CD14-positive monocyte (primary cell): Measurements from ENCODE around the gene ZNF594. TPM values are rescaled to one million over a fixed set of nuclear protein-coding genes. Genes with fewer than 3 reads are reported as not detected.
"Not testable (repeated sequence)": the region's sequence is repeated elsewhere in the genome, so short reads cannot be mapped to it uniquely, and the experiment has no call there.

Experiments used
- DNase-seq, 3 donors: peaks; one replicate each; pipeline ENCODE4 v3.0.0-alpha.2; 2011 to 2022
- H2AFZ ChIP-seq: 2 replicates; pipeline ENCODE4 v1.6.0; 2012; ENCODE audit warnings: mild to moderate bottlenecking, low read depth, low read length, inconsistent platforms; ENCODE audit not compliant: insufficient read depth, poor library complexity, severe bottlenecking
- H3K27ac ChIP-seq, 2 donors: 1 replicate in 1 of 2; 2 replicates in 1 of 2; pipeline ENCODE4 v1.5.1; 2012 to 2013; ENCODE audit warnings: low read length in 2 of 2, control low read depth in 1 of 2, inconsistent platforms in 1 of 2, low read depth in 1 of 2, mild to moderate bottlenecking in 1 of 2
- H3K27me3 ChIP-seq, 2 donors: one replicate each; pipeline versions ENCODE4 v1.6.0 to v1.6.1; 2011 to 2013; ENCODE audit warnings: low read length in 2 of 2; ENCODE audit not compliant: control insufficient read depth in 2 of 2, insufficient read depth in 2 of 2
- H3K36me3 ChIP-seq, 2 donors: replicated peaks in 1 of 2; 1 replicate in 1 of 2; 2 replicates in 1 of 2; pipeline versions ENCODE4 v1.5.1 to v1.6.1; 2012 to 2013; ENCODE audit warnings: low read length in 2 of 2, control low read depth in 1 of 2, inconsistent platforms in 1 of 2, mild to moderate bottlenecking in 1 of 2; ENCODE audit not compliant: insufficient read depth in 2 of 2, control insufficient read depth in 1 of 2
- H3K4me1 ChIP-seq, 2 donors: 1 replicate in 1 of 2; 2 replicates in 1 of 2; pipeline versions ENCODE4 v1.5.1 to v1.6.1; 2012 to 2013; ENCODE audit warnings: low read length in 2 of 2, control low read depth in 1 of 2, inconsistent platforms in 1 of 2, mild to moderate bottlenecking in 1 of 2, moderate library complexity in 1 of 2; ENCODE audit not compliant: insufficient read depth in 2 of 2, control insufficient read depth in 1 of 2
- H3K4me2 ChIP-seq: replicated peaks from 2 replicates; pipeline ENCODE3; 2012; ENCODE audit warnings: low read length, moderate library complexity, mild to moderate bottlenecking; ENCODE audit not compliant: poor library complexity, severe bottlenecking; ENCODE audit errors: extremely low read depth
- H3K4me3 ChIP-seq, 3 experiments: fragments of 200-600 bp in 1 of 3; sonication (generic) in 1 of 3; replicated peaks in 1 of 3; 1 replicate in 2 of 3; 2 replicates in 1 of 3; pipeline ENCODE4 v1.5.1; 2011 to 2013; ENCODE audit warnings: low read length in 3 of 3, mild to moderate bottlenecking in 3 of 3, control low read depth in 2 of 3, low read depth in 2 of 3, inconsistent platforms in 1 of 3, moderate library complexity in 1 of 3
- H3K79me2 ChIP-seq: 2 replicates; pipeline ENCODE4 v1.6.0; 2012; ENCODE audit warnings: mild to moderate bottlenecking, control low read depth, inconsistent platforms, low read length, moderate library complexity; ENCODE audit not compliant: insufficient read depth
- H3K9ac ChIP-seq: 2 replicates; pipeline ENCODE4 v1.6.0; 2017; ENCODE audit warnings: low read length, mild to moderate bottlenecking; ENCODE audit not compliant: insufficient read depth, poor library complexity, severe bottlenecking
- H3K9me3 ChIP-seq, 2 donors: replicated peaks in 1 of 2; 1 replicate in 1 of 2; 2 replicates in 1 of 2; pipeline versions ENCODE4 v1.5.1 to v1.6.1; 2012 to 2013; ENCODE audit warnings: low read length in 2 of 2, control low read depth in 1 of 2; ENCODE audit not compliant: control insufficient read depth in 1 of 2, insufficient read depth in 1 of 2
- H4K20me1 ChIP-seq: 2 replicates; pipeline ENCODE4 v1.6.0; 2012; ENCODE audit warnings: mild to moderate bottlenecking, low read length, control low read depth, moderate library complexity; ENCODE audit not compliant: insufficient read depth
- H3K27ac Mint-ChIP-seq, 7 donors: one replicate each; pipeline ENCODE4 v1.8.0; 2020; ENCODE audit warnings: mild to moderate bottlenecking in 7 of 7, mixed read lengths in 7 of 7, moderate library complexity in 6 of 7, inconsistent platforms in 2 of 7
- H3K27me3 Mint-ChIP-seq, 3 donors: one replicate each; pipeline ENCODE4 v1.8.0; 2021 to 2022; ENCODE audit warnings: low read depth in 3 of 3, mild to moderate bottlenecking in 3 of 3, mixed read lengths in 3 of 3, moderate library complexity in 3 of 3, inconsistent platforms in 1 of 3
- H3K36me3 Mint-ChIP-seq, 2 donors: one replicate each; pipeline ENCODE4 v1.8.0; 2020; ENCODE audit warnings: mixed read lengths in 2 of 2, inconsistent platforms in 1 of 2, mild to moderate bottlenecking in 1 of 2
- H3K4me1 Mint-ChIP-seq: one replicate; pipeline ENCODE4 v1.8.0; 2020; ENCODE audit warnings: mild to moderate bottlenecking, mixed read lengths
- H3K4me3 Mint-ChIP-seq, 2 donors: one replicate each; pipeline ENCODE4 v1.8.0; 2020; ENCODE audit warnings: mild to moderate bottlenecking in 2 of 2, mixed read lengths in 2 of 2, moderate library complexity in 1 of 2
- H3K9me3 Mint-ChIP-seq, 7 donors: one replicate each; pipeline ENCODE4 v1.8.0; 2020 to 2022; ENCODE audit warnings: mixed read lengths in 7 of 7, mild to moderate bottlenecking in 6 of 7, moderate library complexity in 6 of 7, inconsistent platforms in 2 of 7
- CTCF ChIP-seq: fragments of 200-600 bp; IDR thresholded peaks from one replicate; pipeline ENCODE4 v1.8.0; 2022; ENCODE audit warnings: antibody characterized with exemption, mild to moderate bottlenecking
- WGBS: methylation state at CpG from one replicate; pipeline ENCODE4 v1.1.5; 2013; ENCODE audit warnings: missing lambda C conversion rate; ENCODE audit not compliant: insufficient coverage; 5-methylcytosine and 5-hydroxymethylcytosine counted together
- intact Hi-C, 2 donors: fragments of 100-400 bp; cut with micrococcal nuclease; formaldehyde crosslinking; loops; one replicate each; pipeline versions ENCODE4 v1.15.0 to v1.15.1; 2023
- polyA plus RNA-seq, 3 donors: library from polyadenylated mRNA; depleted of rRNA in 1 of 3; unstranded in 2 of 3; stranded (reverse) in 1 of 3; fragments of 300-500 nt in 2 of 3; fragments of >200 nt in 1 of 3; fragmentation: Illumina TruSeq in 2 of 3; gene quantifications; 1 replicate in 2 of 3; 2 replicates in 1 of 3; pipeline ENCODE4 v1.2.3, GENCODE V29; 2012 to 2021

ZNF594 gene
- polyA plus RNA-seq, 3 donors, result 0.34 to 1.0 TPM; not detected in 1

DNA sequence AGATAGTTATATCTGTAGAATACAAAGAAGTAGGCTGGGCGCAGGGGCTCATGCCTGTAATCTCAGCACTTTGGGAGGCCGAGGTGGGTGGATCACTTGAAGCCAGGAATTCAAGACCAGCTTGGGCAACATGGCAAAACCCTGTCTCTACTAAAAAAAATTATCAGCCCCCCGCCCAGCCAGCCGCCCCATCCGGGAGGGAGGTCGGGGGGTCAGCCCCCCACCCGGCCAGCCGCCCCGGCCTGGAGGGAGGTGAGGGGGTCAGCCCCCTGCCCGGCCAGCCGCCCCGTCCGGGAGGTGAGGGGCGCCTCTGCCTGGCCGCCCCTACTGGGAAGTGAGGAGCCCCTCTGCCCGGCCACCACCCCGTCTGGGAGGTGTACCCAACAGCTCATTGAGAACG lies 48.8 kb downstream of the ZNF594 start:
- H3K36me3 Mint-ChIP-seq, H3K9me3 ChIP-seq, H3K27ac Mint-ChIP-seq, H3K36me3 ChIP-seq, H3K4me3 ChIP-seq, H3K4me3 Mint-ChIP-seq, H3K4me2 ChIP-seq, H3K4me1 ChIP-seq, H3K4me1 Mint-ChIP-seq, H3K9me3 Mint-ChIP-seq, H3K27ac ChIP-seq, H4K20me1 ChIP-seq, H3K27me3 ChIP-seq, H2AFZ ChIP-seq, H3K27me3 Mint-ChIP-seq, H3K79me2 ChIP-seq, intact Hi-C loops, H3K9ac ChIP-seq, DNase-seq: not testable (repeated sequence)
- WGBS, result no CpG with 5 or more reads among the region's 18 CpGs

DNA sequence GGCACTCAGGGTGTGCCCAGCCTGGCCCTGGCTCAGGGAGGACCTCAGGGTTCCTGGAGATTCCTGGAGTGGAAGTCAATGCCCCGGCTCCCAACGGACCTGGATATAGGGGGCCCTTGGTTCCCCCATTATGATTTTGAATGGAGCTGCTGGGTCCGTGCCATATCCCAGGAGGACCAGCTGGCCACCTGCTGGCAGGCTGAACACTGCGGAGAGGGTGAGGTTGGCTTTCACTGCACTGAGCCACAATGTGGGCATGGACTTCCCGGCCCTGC lies 52.3 kb downstream of the ZNF594 start:
- no peaks in the 10 kb centered on the region for H3K4me1 ChIP-seq
- H3K4me3 Mint-ChIP-seq, result no peak overlapping the region
- no peaks in the 10 kb centered on the region for H3K9me3 ChIP-seq
- no peaks in the 10 kb centered on the region for H3K36me3 Mint-ChIP-seq
- no peaks in the 10 kb centered on the region for H3K36me3 ChIP-seq
- no peaks in the 10 kb centered on the region for H3K27me3 ChIP-seq
- no peaks in the 10 kb centered on the region for H3K9me3 Mint-ChIP-seq
- no peak overlapping the region for H3K9ac ChIP-seq
- no peak overlapping the region for H2AFZ ChIP-seq
- H3K27ac Mint-ChIP-seq, result no peak overlapping the region
- no peak overlapping the region for H3K4me3 ChIP-seq
- no peaks in the 10 kb centered on the region for H4K20me1 ChIP-seq
- H3K79me2 ChIP-seq, result no peaks in the 10 kb centered on the region
- DNase-seq, result no peak
- H3K27me3 Mint-ChIP-seq, result peaks cover 2 to 3% (median 2%) of the 10 kb centered on the region in 3 donors
- no peak for TF ChIP-seq CTCF
- WGBS, result 100% methylated on average over 5 of the region's 5 CpGs
- intact Hi-C loops, result no loop called here
- no peak overlapping the region for H3K27ac ChIP-seq
- H3K4me1 Mint-ChIP-seq, result peaks cover 7% of the 10 kb centered on the region
- H3K4me2 ChIP-seq, result no peak overlapping the region
